Spleen (tissue), 7 donors: ENCODE measurements around the gene SPTBN2.

Experiments
- POLR2A ChIP-seq, 3 donors: fragments of 450-650 bp; IDR thresholded peaks; one replicate each; pipeline ENCODE4 v1.5.1; 2017; ENCODE audit warnings: antibody characterized with exemption in 3 of 3, mild to moderate bottlenecking in 1 of 3
- POLR2AphosphoS5 ChIP-seq, 3 donors: sonication (generic); formaldehyde crosslinking; IDR thresholded peaks; one replicate each; pipeline ENCODE4 v1.5.1; 2017; ENCODE audit warnings: antibody characterized with exemption in 3 of 3
- TF ChIP-seq, protein P1 (sequence below), 11 experiments: fragments of 200-600 bp in 7 of 11; fragments of 450-650 bp in 4 of 11; sonication (generic) in 4 of 11; IDR thresholded peaks in 8 of 11; conservative IDR thresholded peaks in 3 of 11; 1 replicate in 7 of 11; 2 replicates in 4 of 11; pipeline versions ENCODE4 v1.4.0 to v1.8.0; 2016 to 2021; ENCODE audit warnings: antibody characterized with exemption in 11 of 11, inconsistent platforms in 4 of 11, mild to moderate bottlenecking in 1 of 11
- donor health status: DM: no; HTN: no; CAD: no; lungs with moderate emphysema.
- donor health status: DM: no; HTN: no; CAD: no.
- donor health status: DM: no; HTN: no; CAD: no.

DNA sequence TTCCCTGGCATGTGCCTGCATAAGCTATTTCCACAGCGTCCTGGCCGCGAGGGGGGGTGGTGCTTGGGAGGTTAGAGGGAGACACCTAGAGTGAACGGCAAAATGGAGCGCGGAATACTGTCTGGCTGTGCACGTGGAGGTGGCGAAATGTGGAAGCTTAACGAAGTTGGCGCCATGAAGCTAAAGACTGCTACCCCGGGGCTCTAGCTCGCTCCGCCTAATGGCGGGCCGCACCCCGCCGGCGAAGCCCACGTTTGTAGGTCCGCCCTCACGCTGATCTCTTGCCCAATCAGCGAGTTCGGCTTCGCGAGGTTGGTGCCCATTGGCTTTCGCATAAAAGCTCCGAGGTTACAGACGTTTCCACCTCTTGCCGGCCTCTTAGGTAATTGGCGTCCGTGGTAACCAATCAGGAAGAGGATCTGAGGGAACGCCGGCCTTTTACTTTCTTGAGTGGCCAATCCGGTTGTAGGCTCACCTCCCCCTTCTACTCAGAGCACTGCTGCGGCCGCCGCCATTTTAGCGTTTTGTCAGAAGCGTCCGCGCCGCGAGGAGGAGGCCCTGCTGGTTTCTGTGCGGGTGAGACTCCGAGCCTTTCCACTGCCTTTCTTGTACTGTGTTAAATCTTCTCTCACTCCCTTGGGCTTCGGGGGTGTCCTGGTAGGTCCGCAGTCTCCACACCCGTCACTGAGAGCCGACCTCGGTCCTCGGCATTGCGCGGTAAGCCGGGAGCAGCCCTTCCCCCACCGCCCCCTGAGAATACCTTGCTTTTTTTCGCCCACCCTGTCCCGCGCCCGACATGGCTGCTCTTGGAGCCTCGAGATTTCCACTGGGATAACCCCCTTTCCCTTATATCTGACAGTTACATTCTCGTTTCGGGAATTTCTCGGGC is 90.6 kb downstream of the SPTBN2 start, which contains the start of gene RBM4:
- TF ChIP-seq, protein P1, sequence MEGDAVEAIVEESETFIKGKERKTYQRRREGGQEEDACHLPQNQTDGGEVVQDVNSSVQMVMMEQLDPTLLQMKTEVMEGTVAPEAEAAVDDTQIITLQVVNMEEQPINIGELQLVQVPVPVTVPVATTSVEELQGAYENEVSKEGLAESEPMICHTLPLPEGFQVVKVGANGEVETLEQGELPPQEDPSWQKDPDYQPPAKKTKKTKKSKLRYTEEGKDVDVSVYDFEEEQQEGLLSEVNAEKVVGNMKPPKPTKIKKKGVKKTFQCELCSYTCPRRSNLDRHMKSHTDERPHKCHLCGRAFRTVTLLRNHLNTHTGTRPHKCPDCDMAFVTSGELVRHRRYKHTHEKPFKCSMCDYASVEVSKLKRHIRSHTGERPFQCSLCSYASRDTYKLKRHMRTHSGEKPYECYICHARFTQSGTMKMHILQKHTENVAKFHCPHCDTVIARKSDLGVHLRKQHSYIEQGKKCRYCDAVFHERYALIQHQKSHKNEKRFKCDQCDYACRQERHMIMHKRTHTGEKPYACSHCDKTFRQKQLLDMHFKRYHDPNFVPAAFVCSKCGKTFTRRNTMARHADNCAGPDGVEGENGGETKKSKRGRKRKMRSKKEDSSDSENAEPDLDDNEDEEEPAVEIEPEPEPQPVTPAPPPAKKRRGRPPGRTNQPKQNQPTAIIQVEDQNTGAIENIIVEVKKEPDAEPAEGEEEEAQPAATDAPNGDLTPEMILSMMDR (IDR thresholded peaks at IDR 0.05 in 8 of 11, conservative IDR thresholded peaks at IDR 0.05 in 3 of 11) = peak in 4 of 11 experiments; percentile 20 to 49 (median 30)
- TF ChIP-seq POLR2A (IDR thresholded peaks at IDR 0.05) (peak; percentile 13 to 60 (median 39)), POLR2AphosphoS5 (IDR thresholded peaks at IDR 0.05) (peak; percentile 94 to 97 (median 96))
